Mucosa of descending colon (tissue), 3 donors: ENCODE results near the gene HIRIP3. TPM values are rescaled to one million over a fixed set of nuclear protein-coding genes. Genes with fewer than 3 reads are reported as not detected.
A peak's percentile ranks its signal among the peaks of the same experiment; 100 is the strongest.

ENCODE experiments used
- ATAC-seq: fragments of 200-7000 bp; cut with Tn5 transposase; one replicate; pipeline ENCODE4 v1.9.1; 2020; ENCODE audit warnings: mild to moderate bottlenecking, moderate library complexity
- DNase-seq, 3 donors: peaks; one replicate each; pipeline ENCODE4 v3.0.0-alpha.2; 2020
- H3K36me3 ChIP-seq: fragments of 200-600 bp; one replicate; pipeline ENCODE4 v1.8.0; 2021; ENCODE audit warnings: low read depth, mild to moderate bottlenecking
- H3K4me1 ChIP-seq: fragments of 200-600 bp; one replicate; pipeline ENCODE4 v1.8.0; 2021; ENCODE audit warnings: low read depth, mild to moderate bottlenecking
- H3K4me3 ChIP-seq: fragments of 200-600 bp; one replicate; pipeline ENCODE4 v1.8.0; 2021; ENCODE audit warnings: mild to moderate bottlenecking
- H3K9me3 ChIP-seq: fragments of 200-600 bp; one replicate; pipeline ENCODE4 v1.8.0; 2021; ENCODE audit warnings: mild to moderate bottlenecking
- intact Hi-C, 2 donors: fragments of 100-400 bp; cut with DNase I in 1 of 2; cut with micrococcal nuclease in 1 of 2; formaldehyde crosslinking; loops; one replicate each; pipeline versions ENCODE4 v1.11.0 to v1.11.1; 2022; cut with DNase I, micrococcal nuclease
- total RNA-seq, 3 donors: library from RNA; stranded (reverse); fragmentation: NEBNext Ultra II Directional in 2 of 3; extraction: Animal tissue kit (Norgen Biotek cat#: 25700) in 2 of 3; gene quantifications; one replicate each; pipeline versions ENCODE4 v1.2.1 to v1.2.4, GENCODE V29; 2021 to 2023
- TF ChIP-seq, protein P1 (sequence below): fragments of 200-600 bp; IDR thresholded peaks from one replicate; pipeline ENCODE4 v1.8.0; 2022; ENCODE audit warnings: antibody characterized with exemption, mild to moderate bottlenecking
- donor health status: DM: no; HTN: no; CAD: no; lungs with moderate emphysema.
- donor health status: DM: no; HTN: no; CAD: no.
- donor health status: DM: no; HTN: yes; CAD: no.

HIRIP3 gene
- total RNA-seq, 3 donors from 2014 or later, result 11.3 to 21.3 (median 11.9) TPM

DNA sequence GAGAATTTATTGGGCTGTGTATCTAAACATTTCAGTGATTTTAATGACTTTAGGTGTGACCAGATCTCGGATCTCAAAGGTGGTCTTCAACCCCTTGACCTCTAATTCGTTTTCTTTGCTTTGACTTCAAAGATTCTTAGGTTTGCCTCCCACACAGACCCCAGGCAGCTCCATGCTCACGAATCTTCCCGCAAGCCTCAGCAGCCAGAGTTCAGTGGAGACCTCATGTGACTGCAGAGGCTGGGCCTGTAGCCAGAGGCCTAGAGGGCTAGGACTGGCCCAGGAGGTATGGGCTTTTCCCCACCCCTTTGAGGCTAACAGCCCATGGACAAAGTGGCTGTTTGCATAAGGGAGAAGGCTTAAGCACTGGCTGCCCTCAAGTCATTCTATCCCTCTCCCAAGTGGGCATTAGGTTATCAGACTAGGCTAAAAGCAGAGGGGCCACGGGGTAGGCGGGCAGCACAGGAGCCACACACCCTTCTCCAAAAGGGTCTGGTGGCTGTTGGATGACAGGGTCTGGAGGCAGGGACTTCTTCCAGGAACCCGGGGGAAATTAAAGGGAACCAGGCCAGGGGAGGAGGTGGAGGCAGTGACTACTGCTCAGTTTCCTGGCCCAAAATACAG, 3.0 kb downstream of the HIRIP3 start:
- Histone ChIP-seq H3K4me1 (peaks cover 20% of the 10 kb centered on the region), H3K9me3 (no peaks in the 10 kb centered on the region), H3K36me3 (no peaks in the 10 kb centered on the region), H3K4me3 (no peak overlapping the region)
- DNase-seq (peak in 1 of 3 donors; percentile 22), ATAC-seq (no peak)
- intact Hi-C loops, result no loop called here
- TF ChIP-seq, protein P1, sequence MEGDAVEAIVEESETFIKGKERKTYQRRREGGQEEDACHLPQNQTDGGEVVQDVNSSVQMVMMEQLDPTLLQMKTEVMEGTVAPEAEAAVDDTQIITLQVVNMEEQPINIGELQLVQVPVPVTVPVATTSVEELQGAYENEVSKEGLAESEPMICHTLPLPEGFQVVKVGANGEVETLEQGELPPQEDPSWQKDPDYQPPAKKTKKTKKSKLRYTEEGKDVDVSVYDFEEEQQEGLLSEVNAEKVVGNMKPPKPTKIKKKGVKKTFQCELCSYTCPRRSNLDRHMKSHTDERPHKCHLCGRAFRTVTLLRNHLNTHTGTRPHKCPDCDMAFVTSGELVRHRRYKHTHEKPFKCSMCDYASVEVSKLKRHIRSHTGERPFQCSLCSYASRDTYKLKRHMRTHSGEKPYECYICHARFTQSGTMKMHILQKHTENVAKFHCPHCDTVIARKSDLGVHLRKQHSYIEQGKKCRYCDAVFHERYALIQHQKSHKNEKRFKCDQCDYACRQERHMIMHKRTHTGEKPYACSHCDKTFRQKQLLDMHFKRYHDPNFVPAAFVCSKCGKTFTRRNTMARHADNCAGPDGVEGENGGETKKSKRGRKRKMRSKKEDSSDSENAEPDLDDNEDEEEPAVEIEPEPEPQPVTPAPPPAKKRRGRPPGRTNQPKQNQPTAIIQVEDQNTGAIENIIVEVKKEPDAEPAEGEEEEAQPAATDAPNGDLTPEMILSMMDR, result no peak

DNA sequence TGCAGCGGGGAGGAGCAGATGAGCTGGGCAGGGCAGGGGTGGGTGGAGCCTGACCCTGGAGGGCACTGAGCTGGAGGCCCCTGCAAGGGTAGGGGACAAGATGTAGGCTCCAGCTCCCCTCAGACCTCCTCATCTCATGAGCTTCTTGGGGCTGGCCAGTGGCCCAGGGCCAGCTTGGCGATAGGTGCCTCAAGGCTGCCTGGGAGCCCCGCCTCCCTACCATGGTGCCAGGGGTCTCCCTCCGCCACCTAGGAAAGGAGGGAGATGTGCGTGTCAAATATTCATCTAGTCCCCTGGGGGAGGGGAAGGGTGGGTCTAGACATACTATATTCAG, 3.9 kb downstream of the HIRIP3 start:
- DNase-seq (no peak), ATAC-seq (no peak)
- Histone ChIP-seq H3K36me3 (peaks cover under 1% of the 10 kb centered on the region), H3K9me3 (no peaks in the 10 kb centered on the region), H3K4me3 (no peak overlapping the region), H3K4me1 (peaks cover 14% of the 10 kb centered on the region)
- intact Hi-C loops, result no loop called here
- TF ChIP-seq, protein P1, result no peak

DNA sequence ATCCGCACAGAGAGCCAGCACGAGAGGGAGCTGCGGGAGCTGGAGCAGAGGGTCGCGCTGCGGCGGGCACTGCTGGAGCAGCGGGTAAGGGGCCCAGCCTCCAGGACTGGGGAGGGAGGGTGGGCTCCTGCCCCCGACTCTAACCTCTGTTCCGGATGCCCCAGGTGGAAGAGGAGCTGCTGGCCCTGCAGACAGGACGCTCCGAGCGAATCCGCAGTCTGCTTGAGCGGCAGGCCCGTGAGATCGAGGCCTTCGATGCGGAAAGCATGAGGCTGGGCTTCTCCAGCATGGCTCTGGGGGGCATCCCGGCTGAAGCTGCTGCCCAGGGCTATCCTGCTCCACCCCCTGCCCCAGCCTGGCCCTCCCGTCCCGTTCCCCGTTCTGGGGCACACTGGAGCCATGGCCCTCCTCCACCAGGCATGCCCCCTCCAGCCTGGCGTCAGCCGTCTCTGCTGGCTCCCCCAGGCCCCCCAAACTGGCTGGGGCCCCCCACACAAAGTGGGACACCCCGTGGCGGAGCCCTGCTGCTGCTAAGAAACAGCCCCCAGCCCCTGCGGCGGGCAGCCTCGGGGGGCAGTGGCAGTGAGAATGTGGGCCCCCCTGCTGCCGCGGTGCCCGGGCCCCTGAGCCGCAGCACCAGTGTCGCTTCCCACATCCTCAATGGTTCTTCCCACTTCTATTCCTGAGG, 4.4 kb downstream of the HIRIP3 start:
- H3K36me3 ChIP-seq, result peaks cover 5% of the 10 kb centered on the region
- TF ChIP-seq, protein P1, result no peak
- intact Hi-C loops, result no loop called here

DNA sequence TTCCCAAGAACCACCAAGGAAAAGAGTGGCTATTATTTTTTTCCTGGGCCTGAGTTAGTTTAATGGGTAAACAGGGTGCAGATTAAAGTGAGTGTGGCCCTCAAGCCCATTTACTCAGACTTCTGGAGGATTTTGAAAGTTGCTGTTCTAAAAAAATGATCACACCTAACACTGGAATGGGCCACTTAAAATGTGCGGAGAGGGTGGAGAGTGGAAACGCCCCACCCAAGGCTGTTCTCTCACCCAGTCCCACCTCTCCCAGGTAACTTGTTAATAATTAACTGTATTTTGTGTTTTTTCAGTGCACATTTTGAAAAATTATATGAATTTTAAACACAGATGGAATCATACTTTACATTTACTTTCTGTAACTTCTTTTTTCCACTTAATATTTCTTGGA, 5.4 kb downstream of the HIRIP3 start:
- peak; percentile 64 for ATAC-seq
- H3K36me3 ChIP-seq, result peaks cover 12% of the 10 kb centered on the region
- H3K4me3 ChIP-seq, result no peak overlapping the region
- TF ChIP-seq, protein P1, result no peak
- intact Hi-C loops, result no loop called here
- H3K4me1 ChIP-seq, result peaks cover 13% of the 10 kb centered on the region
- H3K9me3 ChIP-seq, result no peaks in the 10 kb centered on the region
- DNase-seq, result peak in 2 of 3 donors; percentile 30 to 48

More for the DNA sequence above, 4.4 kb downstream of the HIRIP3 start:
- peak in 1 of 3 donors; percentile 29 for DNase-seq
- Histone ChIP-seq H3K4me3 (no peak overlapping the region), H3K9me3 (no peaks in the 10 kb centered on the region), H3K4me1 (peaks cover 13% of the 10 kb centered on the region)
- ATAC-seq, result no peak

DNA sequence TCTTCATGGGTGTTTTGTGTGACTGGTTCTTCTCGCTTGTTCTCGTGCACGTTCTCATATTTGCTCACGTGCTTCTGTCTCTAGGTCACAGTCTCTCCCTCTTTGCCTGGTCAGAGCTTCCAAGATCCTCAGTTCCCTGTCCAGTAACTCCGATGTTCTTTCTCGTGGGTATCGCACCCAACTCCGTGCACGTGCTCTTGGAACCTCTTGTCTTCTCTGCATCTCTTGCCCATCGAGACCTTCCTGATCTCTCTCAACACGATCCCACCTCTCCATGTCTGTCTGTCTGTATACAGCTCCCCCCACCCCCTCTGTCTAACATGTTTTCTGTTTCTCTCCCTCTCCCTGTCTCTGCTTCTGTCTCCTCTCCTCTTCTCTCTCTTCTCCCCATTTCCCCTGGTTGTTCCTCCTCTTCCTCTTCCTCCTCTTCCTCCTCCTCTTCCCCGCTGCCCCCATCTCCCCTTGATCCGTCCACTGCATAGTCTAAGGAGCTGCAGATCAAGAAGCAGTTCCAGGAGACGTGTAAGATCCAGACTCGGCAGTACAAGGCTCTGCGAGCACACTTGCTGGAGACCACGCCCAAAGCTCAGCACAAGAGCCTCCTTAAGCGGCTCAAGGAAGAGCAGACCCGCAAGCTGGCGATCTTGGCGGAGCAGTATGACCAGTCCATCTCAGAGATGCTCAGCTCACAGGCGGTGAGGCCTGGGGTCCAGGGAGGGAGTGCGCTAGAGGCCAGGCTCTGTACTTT, 6.1 kb downstream of the HIRIP3 start:
- H3K9me3 ChIP-seq, result no peaks in the 10 kb centered on the region
- H3K4me1 ChIP-seq, result peaks cover 5% of the 10 kb centered on the region
- ATAC-seq, result peak; percentile 61
- H3K4me3 ChIP-seq, result no peak overlapping the region
- intact Hi-C loops, result no loop called here
- TF ChIP-seq, protein P1, result no peak
- peak in 2 of 3 donors; percentile 41 to 48 for DNase-seq
- peaks cover 13% of the 10 kb centered on the region for H3K36me3 ChIP-seq
